K562 (cell line): Measurements from ENCODE around the gene ENTPD6. TPM values are rescaled to one million over a fixed set of nuclear protein-coding genes. Genes with fewer than 3 reads are reported as not detected.

Experiments
- ATAC-seq: fragments of 200-7000 bp; cut with Tn5 transposase; 3 replicates; pipeline ENCODE4 v1.9.1; 2020; ENCODE audit warnings: moderate library complexity
- BruUV-seq: library from RNA; stranded (reverse); fragments of 400-500 nt; replicated peaks from 2 replicates; lab custom pipeline; 2021; lab: Mats Ljungman, UMichigan
- CTCF ChIA-PET: fragments of 300-600 bp; formaldehyde crosslinking; extraction: SDS; loops from one replicate; lab custom pipeline; 2021; ENCODE audit warnings: low intra/inter-chr PET ratio; lab: Yijun Ruan, JAX
- POLR2A ChIA-PET: fragments of 300-600, 350-650 bp; sonication (Branson Sonifier 250); formaldehyde crosslinking; extraction: SDS; loops from one replicate; lab custom pipeline; 2021; ENCODE audit warnings: antibody characterized with exemption, inconsistent platforms; lab: Yijun Ruan, JAX
- DNase-seq, 4 experiments: peaks; one replicate each; pipeline versions ENCODE4 v3.0.0 to v3.0.0-alpha.2; 2011 to 2018; ENCODE audit warnings: low spot score in 3 of 4, mixed read lengths in 3 of 4; ENCODE audit errors: extremely low read depth in 1 of 4
- FAIRE-seq: peaks from 2 replicates; lab custom pipeline; 2011; peaks lifted over from hg19 to GRCh38; lab: Jason Lieb, UNC
- H2AFZ ChIP-seq: 2 replicates; pipeline ENCODE4 v1.6.0; 2011; ENCODE audit warnings: low read depth, low read length, control low read depth, inconsistent platforms
- H3K27ac ChIP-seq: fragments of 200-600 bp; 3 replicates; pipeline ENCODE4 v1.8.0; 2011; ENCODE audit warnings: low read depth, mild to moderate bottlenecking, control low read depth, inconsistent platforms, low read length, moderate library complexity, mixed read lengths; ENCODE audit errors: extremely low read depth
- H3K27me3 ChIP-seq, 2 experiments: fragments of 300-600 bp in 1 of 2; 2 replicates in 1 of 2; 3 replicates in 1 of 2; pipeline versions ENCODE4 v1.6.0 to v1.8.0; 2011; ENCODE audit warnings: inconsistent platforms in 2 of 2, low read length in 2 of 2, mild to moderate bottlenecking in 1 of 2, mixed read lengths in 1 of 2, moderate library complexity in 1 of 2; ENCODE audit not compliant: control insufficient read depth in 2 of 2, insufficient read depth in 2 of 2
- H3K36me3 ChIP-seq: fragments of 300-600 bp; 3 replicates; pipeline ENCODE4 v1.8.0; 2011; ENCODE audit warnings: mild to moderate bottlenecking, low read length, inconsistent platforms; ENCODE audit not compliant: control insufficient read depth, insufficient read depth
- H3K4me1 ChIP-seq, 2 experiments: fragments of 200-600 bp in 1 of 2; replicated peaks in 1 of 2; 2 replicates in 1 of 2; 3 replicates in 1 of 2; pipeline versions ENCODE4 v1.5.1 to v1.8.0; 2011; ENCODE audit warnings: inconsistent platforms in 2 of 2, low read length in 2 of 2, mild to moderate bottlenecking in 1 of 2, mixed read lengths in 1 of 2, moderate library complexity in 1 of 2; ENCODE audit not compliant: control insufficient read depth in 2 of 2, insufficient read depth in 2 of 2
- H3K4me2 ChIP-seq: 2 replicates; pipeline ENCODE4 v1.6.1; 2011; ENCODE audit warnings: low read length, control low read depth, inconsistent platforms, mixed read lengths; ENCODE audit not compliant: insufficient read depth
- H3K4me3 ChIP-seq: fragments of 200-600 bp; sonication (generic), shearing (Covaris generic); 2 replicates; pipeline ENCODE4 v1.5.1; 2016; ENCODE audit warnings: control low read depth, inconsistent platforms
- H3K79me2 ChIP-seq: fragments of 200-600 bp; 3 replicates; pipeline ENCODE4 v1.8.0; 2011; ENCODE audit warnings: low read length, inconsistent platforms; ENCODE audit not compliant: control insufficient read depth, insufficient read depth
- H3K9ac ChIP-seq, 2 experiments: 2 replicates each; pipeline versions ENCODE4 v1.6.0 to v1.6.1; 2011; ENCODE audit warnings: low read depth in 2 of 2, low read length in 2 of 2, control low read depth in 1 of 2, inconsistent platforms in 1 of 2, mild to moderate bottlenecking in 1 of 2, mixed read lengths in 1 of 2; ENCODE audit not compliant: insufficient read depth in 1 of 2
- H3K9me1 ChIP-seq: one replicate; pipeline ENCODE4 v1.6.0; 2011; ENCODE audit warnings: inconsistent platforms, mild to moderate bottlenecking, low read length, moderate library complexity; ENCODE audit not compliant: control insufficient read depth, insufficient read depth
- H3K9me3 ChIP-seq: replicated peaks from 2 replicates; pipeline ENCODE4 v1.5.1; 2011; ENCODE audit warnings: low read depth, low read length, inconsistent platforms; ENCODE audit not compliant: control insufficient read depth, insufficient read depth
- H4K20me1 ChIP-seq: replicated peaks from 2 replicates; pipeline ENCODE4 v1.6.1; 2011; ENCODE audit warnings: low read length, inconsistent platforms, mixed read lengths; ENCODE audit not compliant: control insufficient read depth, insufficient read depth
- BRD9 ChIP-seq: fragments of 450-650 bp; IDR thresholded peaks from 2 replicates; pipeline ENCODE4 v1.6.1; 2018; ENCODE audit warnings: low read depth; ENCODE audit not compliant: partially characterized antibody
- CBX1 ChIP-seq: sonication (generic); IDR thresholded peaks from 2 replicates; pipeline ENCODE4 v1.6.1; 2016; ENCODE audit warnings: antibody characterized with exemption, low read depth, mild to moderate bottlenecking
- HMG20B ChIP-seq: fragments of 250-450 bp; sonication (Bioruptor Pico); IDR thresholded peaks from 2 replicates; pipeline ENCODE4 v1.5.0; 2021; ENCODE audit warnings: mild to moderate bottlenecking
- HNRNPL ChIP-seq: fragments of 200-400 bp; formaldehyde crosslinking; IDR thresholded peaks from 2 replicates; pipeline ENCODE4 v1.6.1; 2017; ENCODE audit warnings: low read depth, mild to moderate bottlenecking, low read length
- KHSRP ChIP-seq: fragments of 450-650 bp; IDR thresholded peaks from 2 replicates; pipeline ENCODE4 v1.6.1; 2017
- MAFF ChIP-seq: IDR thresholded peaks from 2 replicates; pipeline ENCODE4 v1.6.1; 2012; ENCODE audit warnings: low read length, improper control_type of control experiment
- MECOM ChIP-seq: fragments of 250-450 bp; sonication (Bioruptor Pico); IDR thresholded peaks from 2 replicates; pipeline ENCODE4 v1.8.0; 2022; ENCODE audit warnings: inconsistent platforms
- PATZ1 ChIP-seq: fragments of 250-450 bp; sonication (Bioruptor Pico); IDR thresholded peaks from 2 replicates; pipeline ENCODE4 v1.5.0; 2020; ENCODE audit warnings: mild to moderate bottlenecking, borderline replicate concordance
- RBM34 ChIP-seq: fragments of 200-400 bp; formaldehyde crosslinking; IDR thresholded peaks from 2 replicates; pipeline ENCODE4 v1.6.1; 2018; ENCODE audit warnings: low read length, borderline replicate concordance; ENCODE audit not compliant: insufficient read depth
- SMC3 ChIP-seq: conservative IDR thresholded peaks from 2 replicates; pipeline ENCODE4 v1.6.1; 2011; ENCODE audit warnings: low read depth, low read length, improper control_type of control experiment; ENCODE audit not compliant: insufficient read depth
- TRIM24 ChIP-seq, 2 experiments: fragments of 450-650 bp; IDR thresholded peaks; 2 replicates each; pipeline ENCODE4 v1.6.1; 2016
- ZBTB2 ChIP-seq: fragments of 450-650 bp; IDR thresholded peaks from 2 replicates; pipeline ENCODE4 v1.6.1; 2016; ENCODE audit warnings: antibody characterized with exemption
- ZNF449 ChIP-seq: fragments of 250-450 bp; sonication (Bioruptor Pico); IDR thresholded peaks from 2 replicates; pipeline ENCODE4 v1.8.0; 2022; ENCODE audit warnings: moderate library complexity, mild to moderate bottlenecking, inconsistent platforms
- WGBS: fragments of 100-300 bp; shearing (Covaris generic); methylation state at CpG from one replicate; pipeline ENCODE4 v1.1.6; 2016; ENCODE audit warnings: low coverage, mixed read lengths; ENCODE audit not compliant: insufficient coverage; ENCODE audit errors: missing lambda C conversion rate; 5-methylcytosine and 5-hydroxymethylcytosine counted together
- in situ Hi-C: fragments of 300-500 bp; cut with MboI; formaldehyde crosslinking; loops from 4 replicates; pipeline ENCODE4 v1.15.0; 2018; ENCODE audit warnings: inconsistent platforms, mixed read lengths
- intact Hi-C: fragments of 100-400 bp; cut with micrococcal nuclease; formaldehyde crosslinking; loops from 2 replicates; pipeline ENCODE4 v1.14.2; 2022
- polyA plus RNA-seq, 8 experiments: library from polyadenylated mRNA; depleted of rRNA in 4 of 8; stranded (reverse) in 5 of 8; unstranded in 3 of 8; fragments of >200 nt; fragmentation: Nextera tagmentation in 2 of 8; fragmentation: Illumina TruSeq in 1 of 8; extraction: Ambion mirVana in 2 of 8; extraction: Trizol in 1 of 8; gene quantifications; 2 replicates each; pipeline versions ENCODE4 v1.2.1 to v1.2.3, GENCODE V29; 2011 to 2014; ENCODE audit warnings: inconsistent platforms in 1 of 8, missing spikeins in 1 of 8
- total RNA-seq, 7 experiments: library from RNA; depleted of rRNA in 6 of 7; stranded (reverse); fragments of >200 nt in 6 of 7; fragmentation: Illumina TruSeq in 2 of 7; extraction: Trizol in 2 of 7; gene quantifications; 2 replicates each; pipeline versions ENCODE4 v1.2.1 to v1.2.3, GENCODE V29; 2011 to 2021; ENCODE audit warnings: low replicate concordance in 1 of 7

ENTPD6 gene
- total and polyA plus RNA-seq, 9 of the 15 experiments (the other 6 are each of a cell fraction or from before 2014, with no cell fraction given), result 0.82 to 36.8 (median 22.4) TPM

- in situ Hi-C loops, result no loop called here
- TF ChIP-seq HNRNPL, result no peak
- no peak for TF ChIP-seq MECOM (CRISPR knock-in tag)
- no peak for TF ChIP-seq RBM34
- 92% methylated on average over 4 of the region's 7 CpGs for WGBS
- POLR2A ChIA-PET, result no interaction called here
- no peak overlapping the region for H2AFZ ChIP-seq
- H3K9ac ChIP-seq, result no peak overlapping the region
- no peaks in the 10 kb centered on the region for H3K27me3 ChIP-seq
- DNase-seq (no peak), FAIRE-seq (no peak), ATAC-seq (no peak)
- no TSS peak for BruUV-seq
- H3K4me3 ChIP-seq, result no peak overlapping the region
- H3K36me3 ChIP-seq, result peaks cover 39% of the 10 kb centered on the region; the same call in 2 of the 3 replicates
- H3K4me2 ChIP-seq, result no peak overlapping the region
- intact Hi-C loops, result no loop called here
- CTCF ChIA-PET, result no interaction called here
- no peaks in the 10 kb centered on the region for H4K20me1 ChIP-seq
- no peaks in the 10 kb centered on the region for H3K9me1 ChIP-seq
- no peak overlapping the region for H3K27ac ChIP-seq
- H3K4me1 ChIP-seq, result no peaks in the 10 kb centered on the region; a peak in 2 of 5 replicates
- H3K79me2 ChIP-seq, result no peaks in the 10 kb centered on the region
- H3K9me3 ChIP-seq, result no peaks in the 10 kb centered on the region
Measured at GRCh38 chr20:25214819-25215218, 19.3 kb downstream of the ENTPD6 start.

- no peaks in the 10 kb centered on the region for H3K9me3 ChIP-seq
- H3K27ac ChIP-seq, result no peak overlapping the region
- 93% methylated on average over 9 of the region's 10 CpGs for WGBS
- ATAC-seq, result no peak
- H3K36me3 ChIP-seq, result peaks cover 34% of the 10 kb centered on the region; the same call in 2 of the 3 replicates
- CTCF ChIA-PET, result no interaction called here
- intact Hi-C loops, result no loop called here
- no peaks in the 10 kb centered on the region for H4K20me1 ChIP-seq
- no TSS peak for BruUV-seq
- no peaks in the 10 kb centered on the region for H3K9me1 ChIP-seq
- H3K79me2 ChIP-seq, result no peaks in the 10 kb centered on the region
- H2AFZ ChIP-seq, result no peak overlapping the region
- H3K9ac ChIP-seq, result no peak overlapping the region
- H3K4me3 ChIP-seq, result no peak overlapping the region
- no peak for FAIRE-seq
- H3K4me2 ChIP-seq, result no peak overlapping the region
- in situ Hi-C loops, result no loop called here
- peaks cover 0 to 4% of the 10 kb centered on the region in 2 experiments; a peak in 2 of 5 replicates for H3K4me1 ChIP-seq
- DNase-seq, result no peak
- H3K27me3 ChIP-seq, result no peaks in the 10 kb centered on the region
- POLR2A ChIA-PET, result no interaction called here
- TF ChIP-seq ZBTB2, result no peak
- no peak for TF ChIP-seq BRD9
- TF ChIP-seq TRIM24 (IDR thresholded peaks at IDR 0.05), result no peak
- no peak for TF ChIP-seq SMC3
- no peak for TF ChIP-seq ZNF449
- TF ChIP-seq PATZ1 (CRISPR knock-in tag), result no peak
- TF ChIP-seq KHSRP, result no peak
- TF ChIP-seq CBX1, result no peak
- no peak for TF ChIP-seq MAFF
- TF ChIP-seq HMG20B (CRISPR knock-in tag), result no peak
Measured at GRCh38 chr20:25215521-25215920, 20.0 kb downstream of the ENTPD6 start.
